ENCODE data around the gene CRABP1.

Gene CRABP1

DNA sequence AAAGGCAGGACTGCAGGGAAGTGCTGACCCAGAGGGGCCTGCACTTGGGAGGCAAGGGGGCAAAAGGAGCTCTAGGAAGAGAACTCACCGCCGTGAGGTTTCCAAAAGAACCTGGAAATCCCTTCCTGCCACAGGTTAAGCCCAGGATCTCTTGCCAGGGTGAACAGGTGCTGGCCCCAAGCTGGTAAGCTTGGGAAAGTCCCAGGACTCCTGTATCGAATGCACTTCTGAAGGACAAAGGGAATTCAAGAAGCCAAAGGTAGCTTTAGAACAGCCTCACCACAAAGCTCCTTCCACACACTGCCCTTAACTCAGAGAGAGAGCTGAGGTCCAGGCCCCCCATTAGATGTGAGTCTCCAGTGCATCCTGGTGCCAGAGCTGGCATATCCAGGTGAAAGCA is 28.9 kb upstream of the CRABP1 start:
- no peak overlapping the region for H3K27ac Mint-ChIP-seq
- peaks cover 3% of the 10 kb centered on the region for H3K4me1 Mint-ChIP-seq (ENCODE audit: low read depth)
- DNase-seq (ENCODE audit: low spot score) = no peak
- H3K36me3 Mint-ChIP-seq (ENCODE audit: low read depth) = no peaks in the 10 kb centered on the region
- peaks cover 6% of the 10 kb centered on the region for H3K27me3 Mint-ChIP-seq (ENCODE audit: low read depth)
- no peaks in the 10 kb centered on the region for H3K9me3 Mint-ChIP-seq
- no peak overlapping the region for H3K4me3 Mint-ChIP-seq

DNA sequence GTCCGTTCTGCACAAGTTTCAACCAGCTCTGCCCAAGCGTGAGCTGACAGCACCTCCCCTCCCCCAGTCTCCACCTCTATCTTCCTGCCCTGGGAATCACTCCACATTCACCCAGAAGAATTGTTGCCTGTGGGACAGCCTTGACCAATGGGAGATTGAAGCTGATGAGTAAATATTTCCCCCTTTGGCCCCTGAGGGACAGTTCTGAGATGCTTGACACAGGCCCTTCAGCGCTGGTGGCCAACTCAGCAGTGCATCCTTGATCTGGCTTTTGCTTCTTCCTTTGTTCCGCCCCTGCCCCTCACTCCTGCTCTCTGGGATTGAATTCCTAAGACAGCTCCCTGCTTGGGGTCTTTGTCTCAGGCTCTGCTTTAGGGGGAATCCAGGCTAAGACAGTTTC is 27.6 kb upstream of the CRABP1 start:
- Mint-ChIP-seq H3K27ac (no peak overlapping the region), H3K36me3 (ENCODE audit: low read depth) (no peaks in the 10 kb centered on the region), H3K9me3 (no peaks in the 10 kb centered on the region)

DNA sequence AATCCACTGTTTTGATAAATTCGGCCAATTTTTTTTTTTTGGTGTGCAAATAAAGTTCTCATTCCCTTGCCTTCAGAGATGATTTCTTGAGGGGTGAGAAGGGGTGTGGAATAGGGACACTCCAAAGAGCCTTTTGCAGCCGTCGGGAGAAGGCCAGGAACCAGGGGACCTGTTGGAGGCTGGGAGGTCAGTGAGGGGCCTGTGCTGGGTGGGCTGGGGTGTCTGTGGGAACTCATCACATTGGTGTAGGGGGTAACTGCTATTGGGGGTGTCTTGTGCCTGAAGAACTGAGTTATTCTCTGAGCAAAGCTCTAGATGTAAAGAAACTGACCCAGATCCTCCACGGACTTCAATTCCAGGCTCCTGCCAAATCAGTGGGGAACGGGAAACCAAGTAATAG is 27.2 kb upstream of the CRABP1 start:
- Mint-ChIP-seq H3K36me3 (ENCODE audit: low read depth) (no peaks in the 10 kb centered on the region), H3K9me3 (no peaks in the 10 kb centered on the region), H3K4me3 (no peak overlapping the region), H3K27ac (no peak overlapping the region), H3K27me3 (ENCODE audit: low read depth) (peaks cover 2% of the 10 kb centered on the region), H3K4me1 (ENCODE audit: low read depth) (peaks cover 2% of the 10 kb centered on the region)
- DNase-seq (ENCODE audit: low spot score) = no peak

More for the DNA sequence above, 27.6 kb upstream of the CRABP1 start:
- no peak overlapping the region for H3K4me3 Mint-ChIP-seq
- H3K27me3 Mint-ChIP-seq (ENCODE audit: low read depth) = peaks cover 3% of the 10 kb centered on the region
- DNase-seq (ENCODE audit: low spot score) = no peak
- H3K4me1 Mint-ChIP-seq (ENCODE audit: low read depth) = peaks cover 3% of the 10 kb centered on the region

DNA sequence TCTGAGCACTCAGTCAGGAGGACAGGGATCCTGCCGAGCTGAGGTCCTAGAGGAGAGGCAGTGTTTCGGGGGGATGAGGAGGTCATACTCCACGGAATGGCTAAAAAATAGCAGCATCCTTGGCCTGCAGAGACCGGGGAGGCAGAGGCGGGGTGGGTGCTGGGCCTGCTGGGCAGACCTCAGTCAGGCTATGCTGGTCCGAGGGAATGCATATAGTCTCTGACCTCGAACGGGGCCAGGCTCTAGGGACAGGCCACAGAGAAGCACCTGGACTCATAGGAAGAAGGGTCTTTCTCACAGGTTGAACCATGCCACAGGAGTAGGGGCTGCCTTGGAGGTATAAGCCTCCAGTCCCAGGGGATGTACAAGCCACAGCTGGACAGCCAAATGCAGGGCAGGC is 26.8 kb upstream of the CRABP1 start:
- H3K4me1 Mint-ChIP-seq (ENCODE audit: low read depth) = no peaks in the 10 kb centered on the region
- H3K27me3 Mint-ChIP-seq (ENCODE audit: low read depth) = no peaks in the 10 kb centered on the region
- DNase-seq (ENCODE audit: low spot score) = no peak
- no peak overlapping the region for H3K4me3 Mint-ChIP-seq
- H3K9me3 Mint-ChIP-seq = no peaks in the 10 kb centered on the region
- H3K27ac Mint-ChIP-seq = no peak overlapping the region
- no peaks in the 10 kb centered on the region for H3K36me3 Mint-ChIP-seq (ENCODE audit: low read depth)

DNA sequence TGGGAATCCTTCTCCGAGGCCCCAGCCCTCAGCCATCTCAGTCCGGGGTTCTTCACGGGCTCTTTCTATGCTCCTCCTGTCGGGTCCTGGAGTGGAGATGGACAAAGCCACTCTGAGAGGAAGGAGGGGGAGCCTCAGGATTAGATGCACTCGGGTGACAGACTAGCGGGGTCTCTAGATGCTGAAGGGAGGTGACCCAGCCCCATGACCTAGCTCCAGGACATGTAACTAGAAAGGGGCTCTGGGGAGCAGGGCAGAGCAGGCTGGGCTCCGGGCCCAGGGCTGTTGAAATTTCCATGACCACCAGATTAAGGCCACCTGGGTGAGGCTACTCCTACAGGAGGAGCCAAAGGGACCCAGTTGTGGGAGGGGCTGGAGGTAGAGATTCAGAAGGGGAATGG is 26.0 kb upstream of the CRABP1 start:
- no peaks in the 10 kb centered on the region for H3K27me3 Mint-ChIP-seq (ENCODE audit: low read depth)
- DNase-seq (ENCODE audit: low spot score) = no peak
- no peaks in the 10 kb centered on the region for H3K36me3 Mint-ChIP-seq (ENCODE audit: low read depth)
- no peaks in the 10 kb centered on the region for H3K4me1 Mint-ChIP-seq (ENCODE audit: low read depth)
- no peak overlapping the region for H3K27ac Mint-ChIP-seq
- no peak overlapping the region for H3K4me3 Mint-ChIP-seq
- no peaks in the 10 kb centered on the region for H3K9me3 Mint-ChIP-seq

DNA sequence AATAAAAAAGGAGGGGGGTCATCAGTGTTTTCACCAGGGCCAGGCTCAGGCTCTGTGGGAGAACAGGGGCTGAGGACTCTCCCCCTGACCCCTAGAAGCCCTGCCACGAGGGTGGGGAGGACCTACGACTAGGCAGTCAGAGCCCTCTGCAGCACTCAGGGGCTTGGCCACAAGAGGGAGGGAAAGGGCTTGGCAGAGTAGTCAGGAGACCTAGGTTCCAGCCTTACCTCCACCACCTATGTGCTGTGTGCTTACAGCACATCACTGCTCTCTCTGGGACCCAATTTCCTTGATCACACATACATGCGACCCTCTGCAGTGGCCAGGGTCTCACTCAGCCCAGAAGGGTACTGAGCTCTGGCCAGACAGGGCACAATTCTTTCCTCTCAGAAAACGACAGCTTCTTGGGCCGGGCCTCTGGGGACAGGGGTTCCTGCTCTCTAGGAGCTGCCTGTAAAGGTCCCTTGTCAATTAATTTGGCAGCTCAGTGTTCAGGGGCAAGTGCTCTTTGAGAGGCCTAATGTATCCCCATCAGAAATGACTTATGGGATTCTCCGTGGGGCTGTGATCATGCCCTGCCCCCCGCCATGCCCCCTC is 24.4 kb upstream of the CRABP1 start:
- Mint-ChIP-seq H3K9me3 (no peaks in the 10 kb centered on the region), H3K4me1 (ENCODE audit: low read depth) (no peaks in the 10 kb centered on the region), H3K4me3 (no peak overlapping the region), H3K36me3 (ENCODE audit: low read depth) (no peaks in the 10 kb centered on the region), H3K27me3 (ENCODE audit: low read depth) (no peaks in the 10 kb centered on the region), H3K27ac (no peak overlapping the region)
- no peak for DNase-seq (ENCODE audit: low spot score)

DNA sequence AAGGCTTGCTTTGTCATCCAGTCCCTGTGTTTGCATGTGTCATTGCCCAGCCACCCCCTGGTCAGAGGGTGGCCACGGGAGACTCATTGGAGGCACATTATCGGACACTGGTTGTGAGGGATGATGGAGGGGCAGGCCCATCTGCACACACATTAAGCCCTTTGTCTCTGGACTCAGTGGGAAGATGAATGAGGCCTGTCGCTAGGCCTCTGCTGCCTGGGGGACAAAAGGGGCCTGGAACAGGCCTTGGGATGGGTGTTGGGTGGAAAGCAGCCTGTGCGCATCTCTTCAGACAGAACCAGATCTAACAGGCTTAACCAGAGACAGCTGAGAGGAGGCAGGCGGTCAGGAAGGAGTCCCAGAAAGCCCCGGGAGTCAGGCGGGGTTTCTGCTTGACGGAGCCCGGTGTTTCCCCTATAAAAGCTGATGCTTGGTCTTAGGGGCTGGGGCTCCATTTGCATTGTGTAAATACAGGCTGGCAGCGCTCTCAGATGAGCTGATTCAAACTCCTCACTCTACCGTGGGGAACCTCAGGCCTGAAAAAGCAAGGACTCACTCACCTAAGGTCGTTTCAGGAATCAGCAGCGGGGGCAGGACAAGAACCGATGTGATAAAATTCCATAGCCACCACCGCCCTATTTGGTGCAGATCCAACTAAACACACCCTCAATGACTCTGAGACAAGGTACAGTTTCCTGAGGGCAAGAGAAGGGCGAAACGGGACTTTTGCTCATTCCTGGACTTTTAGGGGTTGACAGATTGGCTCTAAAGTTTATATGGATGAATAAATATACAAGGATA is 23.7 kb upstream of the CRABP1 start:
- Mint-ChIP-seq H3K4me1 (ENCODE audit: low read depth) (no peaks in the 10 kb centered on the region), H3K36me3 (ENCODE audit: low read depth) (no peaks in the 10 kb centered on the region), H3K4me3 (no peak overlapping the region), H3K9me3 (no peaks in the 10 kb centered on the region), H3K27ac (no peak overlapping the region), H3K27me3 (ENCODE audit: low read depth) (no peaks in the 10 kb centered on the region)
- DNase-seq (ENCODE audit: low spot score) = no peak

DNA sequence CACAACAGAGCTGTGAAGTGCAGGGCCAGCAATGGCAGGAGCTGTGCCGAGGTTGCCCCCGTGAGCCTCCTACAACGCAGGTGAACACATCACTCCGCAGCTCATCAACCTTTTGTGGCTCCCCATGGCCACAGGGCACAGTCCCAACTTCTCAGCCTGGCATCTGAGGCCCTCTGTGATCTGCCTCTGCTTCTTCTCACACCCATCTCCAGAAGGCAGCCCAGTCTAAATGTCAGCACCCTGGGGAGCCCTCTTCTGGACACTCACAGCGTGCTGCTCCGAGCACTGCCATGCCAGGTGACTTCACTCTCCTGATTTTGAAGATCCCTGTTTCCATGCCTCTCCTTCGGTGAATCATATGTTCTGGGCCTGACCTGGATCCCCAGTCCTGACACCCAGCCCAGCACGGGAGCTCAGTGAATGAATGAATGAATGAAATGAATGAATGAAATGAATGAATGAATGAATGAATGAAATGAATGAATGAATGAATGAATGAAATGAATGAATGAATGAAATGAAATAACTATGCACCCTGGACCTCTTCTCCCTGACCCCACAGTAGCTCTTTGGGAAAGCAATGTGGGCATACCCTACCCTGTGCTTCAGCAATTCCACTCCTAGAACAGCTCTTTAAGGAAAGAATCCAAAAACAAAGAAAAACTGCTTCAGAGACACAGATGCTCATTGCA is 22.9 kb upstream of the CRABP1 start:
- Mint-ChIP-seq H3K4me1 (ENCODE audit: low read depth) (no peaks in the 10 kb centered on the region), H3K36me3 (ENCODE audit: low read depth) (no peaks in the 10 kb centered on the region), H3K27me3 (ENCODE audit: low read depth) (no peaks in the 10 kb centered on the region), H3K27ac (no peak overlapping the region), H3K9me3 (no peaks in the 10 kb centered on the region), H3K4me3 (no peak overlapping the region)
- no peak for DNase-seq (ENCODE audit: low spot score)

DNA sequence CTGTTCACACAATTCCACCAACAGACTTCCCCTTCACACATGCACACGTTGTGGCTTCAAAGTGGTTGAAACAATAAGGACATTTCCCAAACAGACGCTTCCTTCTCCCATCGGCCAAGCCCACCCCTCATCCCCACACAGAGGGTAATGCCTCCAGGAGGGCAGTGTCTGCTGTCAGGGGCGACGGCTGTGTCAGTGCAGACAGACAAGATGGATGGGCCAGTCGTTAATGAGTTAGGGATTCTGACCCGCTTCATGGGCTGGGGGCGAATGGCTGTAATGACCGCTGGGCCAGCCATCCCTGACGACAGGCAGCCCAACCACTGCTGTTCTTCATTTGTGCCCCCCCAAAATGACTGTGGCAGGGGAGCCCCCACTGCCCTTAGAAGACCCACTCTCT is 20.6 kb upstream of the CRABP1 start:
- Mint-ChIP-seq H3K36me3 (ENCODE audit: low read depth) (no peaks in the 10 kb centered on the region), H3K4me1 (ENCODE audit: low read depth) (no peaks in the 10 kb centered on the region), H3K27ac (no peak overlapping the region), H3K4me3 (no peak overlapping the region), H3K9me3 (no peaks in the 10 kb centered on the region), H3K27me3 (ENCODE audit: low read depth) (no peaks in the 10 kb centered on the region)
- DNase-seq (ENCODE audit: low spot score) = no peak

DNA sequence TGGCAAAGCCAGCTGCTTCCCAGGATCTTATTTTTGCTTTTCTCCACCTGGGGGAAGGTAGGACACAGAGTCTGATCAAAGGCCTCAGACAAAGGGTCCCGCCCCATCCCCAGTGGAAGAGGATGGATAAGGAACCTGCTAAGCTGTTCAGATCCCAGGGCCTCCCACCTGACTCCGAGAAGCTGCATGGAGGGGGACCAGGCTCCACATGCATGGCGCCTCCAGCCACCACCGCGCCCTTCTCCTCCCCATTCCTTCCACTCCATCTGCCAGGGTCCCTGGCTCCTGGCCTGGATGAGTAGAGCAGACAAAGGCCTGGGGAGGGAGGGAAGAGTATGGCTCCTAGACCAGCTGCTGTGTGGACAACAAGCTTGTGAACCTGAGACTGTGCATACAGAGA is 20.0 kb upstream of the CRABP1 start:
- Mint-ChIP-seq H3K27ac (no peak overlapping the region), H3K4me3 (no peak overlapping the region), H3K4me1 (ENCODE audit: low read depth) (no peaks in the 10 kb centered on the region), H3K27me3 (ENCODE audit: low read depth) (no peaks in the 10 kb centered on the region), H3K36me3 (ENCODE audit: low read depth) (no peaks in the 10 kb centered on the region), H3K9me3 (no peaks in the 10 kb centered on the region)
- DNase-seq (ENCODE audit: low spot score) = no peak

DNA sequence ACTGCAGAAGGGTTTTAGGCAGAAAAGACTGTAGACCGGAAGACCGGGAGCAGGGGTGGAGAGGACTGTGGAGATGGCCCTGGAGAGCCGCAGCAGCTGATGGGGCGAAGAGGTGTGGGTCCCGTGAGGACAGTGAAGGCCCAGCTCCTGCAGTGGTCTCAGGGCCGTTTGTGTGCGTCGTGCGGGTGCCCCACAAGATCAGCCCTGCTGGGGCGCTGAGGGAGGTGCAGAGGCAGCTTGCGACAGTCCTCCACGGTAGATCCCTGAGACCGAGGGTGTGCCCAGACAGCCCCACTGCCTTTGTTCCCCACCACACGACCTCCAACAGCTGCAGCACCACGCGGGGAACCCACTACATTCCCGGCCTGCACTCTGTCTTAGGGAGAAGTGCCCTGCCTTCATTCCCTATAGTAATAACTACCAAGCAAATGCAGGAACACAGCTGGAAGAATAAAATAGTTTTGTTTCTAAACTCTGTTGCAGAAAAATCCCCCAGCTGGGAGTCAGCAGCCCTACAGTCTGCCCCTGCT is 19.0 kb upstream of the CRABP1 start:
- no peaks in the 10 kb centered on the region for H3K4me1 Mint-ChIP-seq (ENCODE audit: low read depth)
- no peaks in the 10 kb centered on the region for H3K27me3 Mint-ChIP-seq (ENCODE audit: low read depth)
- H3K4me3 Mint-ChIP-seq = no peak overlapping the region
- DNase-seq (ENCODE audit: low spot score) = no peak
- H3K36me3 Mint-ChIP-seq (ENCODE audit: low read depth) = no peaks in the 10 kb centered on the region
- no peak overlapping the region for H3K27ac Mint-ChIP-seq
- H3K9me3 Mint-ChIP-seq = no peaks in the 10 kb centered on the region

DNA sequence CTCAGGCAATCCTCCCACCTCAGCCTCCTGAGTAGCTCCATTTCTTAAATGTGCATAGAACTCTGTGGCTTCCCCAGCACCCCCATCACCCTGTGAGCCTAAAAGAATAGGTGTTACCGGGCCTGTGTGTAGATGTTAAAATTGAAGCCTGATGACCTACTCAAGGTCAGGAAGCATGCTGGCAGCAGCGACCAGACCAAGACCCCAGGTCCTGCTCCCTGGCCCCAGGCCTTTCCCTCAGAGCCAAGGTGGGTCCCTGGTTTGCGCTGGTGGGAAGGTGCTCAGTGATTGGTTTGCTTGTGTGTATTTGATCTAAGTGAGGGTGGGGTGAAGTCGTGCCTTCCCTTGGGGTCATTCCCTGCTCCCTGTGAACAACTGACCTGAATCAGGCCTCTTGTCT is 18.4 kb upstream of the CRABP1 start:
- DNase-seq (ENCODE audit: low spot score) = no peak
- Mint-ChIP-seq H3K4me1 (ENCODE audit: low read depth) (no peaks in the 10 kb centered on the region), H3K4me3 (no peak overlapping the region), H3K36me3 (ENCODE audit: low read depth) (no peaks in the 10 kb centered on the region), H3K9me3 (no peaks in the 10 kb centered on the region), H3K27me3 (ENCODE audit: low read depth) (no peaks in the 10 kb centered on the region), H3K27ac (no peak overlapping the region)

DNA sequence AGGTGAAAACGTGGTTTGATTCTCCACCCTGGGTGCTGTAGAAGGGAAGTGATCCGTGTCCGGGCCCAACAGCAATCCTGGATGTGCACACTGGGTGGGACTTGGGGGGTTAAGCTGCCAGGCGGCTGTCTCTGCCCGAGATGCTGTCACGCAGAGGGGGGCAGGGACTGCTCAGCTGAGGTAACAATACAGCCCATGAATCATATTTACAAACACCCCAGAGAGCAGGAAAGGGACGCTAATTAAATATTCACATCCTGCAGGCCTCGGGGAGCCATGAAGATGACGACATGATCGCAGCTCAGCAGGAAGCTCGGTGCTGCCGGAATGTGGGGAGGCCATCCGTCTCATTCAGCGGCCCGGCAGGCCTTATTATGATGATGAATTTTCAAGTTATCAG is 17.9 kb upstream of the CRABP1 start:
- Mint-ChIP-seq H3K27me3 (ENCODE audit: low read depth) (no peaks in the 10 kb centered on the region), H3K36me3 (ENCODE audit: low read depth) (no peaks in the 10 kb centered on the region), H3K27ac (no peak overlapping the region), H3K4me3 (no peak overlapping the region), H3K4me1 (ENCODE audit: low read depth) (no peaks in the 10 kb centered on the region), H3K9me3 (no peaks in the 10 kb centered on the region)
- DNase-seq (ENCODE audit: low spot score) = no peak

DNA sequence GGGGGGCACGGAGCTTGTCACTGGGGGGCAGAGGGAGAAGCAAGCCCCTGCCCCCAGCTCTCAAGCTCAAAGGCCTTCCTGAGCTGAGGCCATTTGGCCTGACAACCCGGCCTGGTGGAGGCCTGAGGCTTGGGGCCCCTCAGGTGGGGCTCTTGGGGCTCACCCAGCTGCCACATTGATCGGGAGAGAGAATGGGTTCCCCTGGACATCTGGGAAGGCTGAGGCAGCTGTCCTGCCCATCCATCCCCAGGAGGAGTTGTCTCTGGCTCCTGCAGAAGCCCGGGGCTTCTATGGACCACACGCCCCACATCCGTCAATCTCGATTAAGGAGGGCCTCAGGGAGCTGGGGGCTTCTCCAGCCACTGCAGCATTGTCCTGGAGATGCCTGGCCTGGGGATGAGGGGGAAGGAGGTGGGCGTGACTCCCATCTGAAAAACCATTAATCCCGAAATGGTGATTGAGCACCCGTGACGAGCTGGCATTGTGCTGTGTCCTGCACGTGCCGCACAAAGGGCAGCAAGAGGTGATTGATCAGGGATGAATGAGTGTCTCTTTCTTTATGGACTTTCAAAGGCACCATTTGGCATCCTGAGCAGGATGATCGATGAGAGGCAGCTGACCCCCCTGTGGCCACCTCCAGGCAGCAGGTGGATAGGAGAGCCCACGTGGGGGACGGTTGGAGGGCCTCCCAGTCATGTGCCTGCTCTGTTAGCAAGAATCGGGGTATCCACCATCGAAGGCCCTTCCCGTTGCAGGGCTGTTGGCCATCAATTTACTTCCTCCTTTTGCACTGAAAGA is 17.2 kb upstream of the CRABP1 start:
- no peaks in the 10 kb centered on the region for H3K4me1 Mint-ChIP-seq (ENCODE audit: low read depth)
- H3K4me3 Mint-ChIP-seq = no peak overlapping the region
- no peak for DNase-seq (ENCODE audit: low spot score)
- no peaks in the 10 kb centered on the region for H3K27me3 Mint-ChIP-seq (ENCODE audit: low read depth)
- no peak overlapping the region for H3K27ac Mint-ChIP-seq
- H3K9me3 Mint-ChIP-seq = no peaks in the 10 kb centered on the region
- no peaks in the 10 kb centered on the region for H3K36me3 Mint-ChIP-seq (ENCODE audit: low read depth)
